Stimulated activated CD4-positive, alpha-beta T cell treated with anti-CD3 and anti-CD28 coated beads, Interleukin-15, amount 100 ng/mL, for 48 hours (primary cell): Measurements from ENCODE around the gene AP2B1.
"Not testable (repeated sequence)": the region's sequence is repeated elsewhere in the genome, so short reads cannot be mapped to it uniquely, and the experiment has no call there.

Experiments
- DNase-seq, 2 donors: peaks; one replicate each; pipeline ENCODE4 v3.0.0-alpha.2; 2020; ENCODE audit warnings: low read depth in 2 of 2

The AP2B1 gene

GRCh38 chr17:35748341-35748841, 161.3 kb downstream of the AP2B1 start:
- DNase-seq, result no peak

GRCh38 chr17:35748979-35749378, 161.9 kb downstream of the AP2B1 start:
- no peak for DNase-seq

- DNase-seq, result peak in 1 of 2 donors; percentile 15
These were observed 162.7 kb downstream of the AP2B1 start for GRCh38 chr17:35749560-35750412.

GRCh38 chr17:35750526-35751395, 163.6 kb downstream of the AP2B1 start:
- DNase-seq, result no peak

GRCh38 chr17:35751541-35751940, 164.4 kb downstream of the AP2B1 start:
- not testable (repeated sequence) for DNase-seq

- no peak for DNase-seq
These were observed 165.3 kb downstream of the AP2B1 start for GRCh38 chr17:35752471-35752870.

- no peak for DNase-seq
These were observed 166.0 kb downstream of the AP2B1 start, which contains the start of gene GAS2L2 for GRCh38 chr17:35752945-35753764. GAS2L2 (minus strand) TSS chr17:35753239; CDS start chr17:35752850, 389 bp downstream.

GRCh38 chr17:35757243-35757642, 170.1 kb downstream of the AP2B1 start:
- no peak for DNase-seq

- no peak for DNase-seq
These were observed 173.5 kb downstream of the AP2B1 start, which contains the start of gene C17orf50 for GRCh38 chr17:35760587-35760986. C17orf50 (plus strand) TSS chr17:35760887; CDS start chr17:35760942, 55 bp downstream.

GRCh38 chr17:35761601-35762000, 174.5 kb downstream of the AP2B1 start:
- no peak for DNase-seq

- no peak for DNase-seq
These were observed 176.6 kb downstream of the AP2B1 start for GRCh38 chr17:35763767-35764122.

GRCh38 chr17:35764123-35764991, 177.2 kb downstream of the AP2B1 start:
- DNase-seq, result peak; percentile 74 to 86

GRCh38 chr17:35765086-35765710, 178.1 kb downstream of the AP2B1 start:
- no peak for DNase-seq

GRCh38 chr17:35765756-35766488, 178.8 kb downstream of the AP2B1 start:
- no peak for DNase-seq

- no peak for DNase-seq
These were observed 179.4 kb downstream of the AP2B1 start for GRCh38 chr17:35766489-35766877.

- DNase-seq, result no peak
These were observed 179.9 kb downstream of the AP2B1 start for GRCh38 chr17:35766903-35767510.

- no peak for DNase-seq
These were observed 181.7 kb downstream of the AP2B1 start for GRCh38 chr17:35768797-35769196.

GRCh38 chr17:35769895-35770486, 182.9 kb downstream of the AP2B1 start:
- no peak for DNase-seq
